Parathyroid adenoma (tissue), 2 donors: ENCODE results near the gene ITGA2B.

ENCODE experiments used
- H2AFZ ChIP-seq: fragments of 300-600 bp; sonication (generic); one replicate; pipeline ENCODE4 v1.7.0; 2017; ENCODE audit warnings: antibody characterized with exemption, mild to moderate bottlenecking
- H3K27ac ChIP-seq: fragments of 300-600 bp; sonication (generic); one replicate; pipeline ENCODE4 v1.7.0; 2017
- H3K27me3 ChIP-seq: fragments of 300-600 bp; sonication (generic); one replicate; pipeline ENCODE4 v1.7.0; 2017; ENCODE audit warnings: low read length; ENCODE audit not compliant: control insufficient read depth, insufficient read depth
- H3K36me3 ChIP-seq: fragments of 300-600 bp; sonication (generic); one replicate; pipeline ENCODE4 v1.7.0; 2017; ENCODE audit warnings: low read length; ENCODE audit not compliant: control insufficient read depth, insufficient read depth
- H3K4me1 ChIP-seq: fragments of 300-600 bp; sonication (generic); one replicate; pipeline ENCODE4 v1.7.0; 2017; ENCODE audit warnings: control low read depth
- H3K4me2 ChIP-seq: fragments of 300-600 bp; sonication (generic); one replicate; pipeline ENCODE4 v1.7.0; 2017; ENCODE audit warnings: low read length
- H3K4me3 ChIP-seq: fragments of 300-600 bp; sonication (generic); one replicate; pipeline ENCODE4 v1.7.0; 2017; ENCODE audit warnings: low read depth, low read length
- H3K79me2 ChIP-seq: fragments of 300-600 bp; sonication (generic); one replicate; pipeline ENCODE4 v1.7.0; 2017; ENCODE audit warnings: control low read depth
- H3K9ac ChIP-seq: fragments of 300-600 bp; sonication (generic); one replicate; pipeline ENCODE4 v1.7.0; 2017; ENCODE audit warnings: mild to moderate bottlenecking
- H3K9me3 ChIP-seq: fragments of 300-600 bp; sonication (generic); one replicate; pipeline ENCODE4 v1.7.0; 2017; ENCODE audit warnings: low read length; ENCODE audit not compliant: control insufficient read depth
- CTCF ChIP-seq: fragments of 300-600 bp; sonication (generic); IDR thresholded peaks from one replicate; pipeline ENCODE4 v1.7.0; 2017; ENCODE audit warnings: antibody characterized with exemption, mild to moderate bottlenecking
- donor health status: primary hyperparathyroidism.

ITGA2B gene

GRCh38 chr17:44323359-44324091 lies 65.9 kb downstream of the ITGA2B start:
- H3K36me3 ChIP-seq = no peaks in the 10 kb centered on the region
- H3K27me3 ChIP-seq = no peaks in the 10 kb centered on the region
- H3K79me2 ChIP-seq = peaks cover 9% of the 10 kb centered on the region
- H3K4me2 ChIP-seq = peak overlapping the region; percentile 92
- peak overlapping the region; percentile 90 for H3K27ac ChIP-seq
- H3K4me3 ChIP-seq = peak overlapping the region; percentile 96
- peak overlapping the region; percentile 78 for H2AFZ ChIP-seq
- H3K4me1 ChIP-seq = peaks cover 9% of the 10 kb centered on the region
- no peaks in the 10 kb centered on the region for H3K9me3 ChIP-seq
- no peak for TF ChIP-seq CTCF
- H3K9ac ChIP-seq = peak overlapping the region; percentile 38

DNA sequence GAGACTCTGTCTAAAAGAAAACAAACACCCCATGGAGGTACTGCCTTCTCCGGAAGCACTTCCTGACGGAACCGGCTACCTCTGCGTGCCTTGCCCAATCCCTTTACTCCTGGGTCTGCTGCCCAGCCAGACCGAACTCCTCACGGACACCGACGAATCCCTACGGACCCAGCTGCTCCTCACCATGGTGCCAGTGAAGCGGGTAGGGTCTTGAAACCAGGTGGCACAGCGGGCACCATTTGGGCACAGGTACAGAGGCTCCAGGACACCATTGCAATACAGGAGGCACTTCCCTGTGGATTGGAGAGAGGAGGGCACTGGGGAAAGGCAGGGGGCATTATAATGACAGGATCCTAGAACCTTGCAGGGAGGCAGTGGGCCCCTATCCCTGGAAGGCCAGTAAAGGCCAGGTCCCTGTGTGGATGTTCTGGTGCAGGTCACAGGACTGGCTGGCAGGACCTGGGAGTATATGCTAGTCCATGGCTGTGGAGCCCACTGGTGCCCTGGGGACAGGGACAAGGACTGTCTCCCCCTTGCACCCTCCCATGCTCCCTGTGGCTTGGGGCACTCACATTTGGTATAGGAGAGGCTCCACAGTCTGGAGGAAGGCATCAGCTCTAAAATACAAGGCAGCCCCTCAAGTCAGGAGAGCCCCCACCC lies 67.1 kb downstream of the ITGA2B start:
- Histone ChIP-seq H3K4me1 (peaks cover 9% of the 10 kb centered on the region), H3K9ac (no peak overlapping the region), H3K27me3 (no peaks in the 10 kb centered on the region), H3K4me3 (no peak overlapping the region), H3K27ac (no peak overlapping the region), H3K9me3 (no peaks in the 10 kb centered on the region), H3K4me2 (no peak overlapping the region), H2AFZ (no peak overlapping the region), H3K79me2 (peaks cover 9% of the 10 kb centered on the region), H3K36me3 (no peaks in the 10 kb centered on the region)
- no peak for TF ChIP-seq CTCF
